ENCODE data around the gene CAPS2. TPM values are rescaled to one million over a fixed set of nuclear protein-coding genes. Genes with fewer than 3 reads are reported as not detected.

The CAPS2 gene
- total and polyA plus RNA-seq, 4 donors, result 0.91 to 3.1 (median 1.4) TPM

- DNase-seq (ENCODE audit: low spot score), result no peak
- H3K27me3 ChIP-seq (ENCODE audit: control insufficient read depth in 4 of 4, insufficient read depth in 4 of 4, low read length in 3 of 4), result no peaks in the 10 kb centered on the region
- no peaks in the 10 kb centered on the region for H3K4me1 ChIP-seq (ENCODE audit: control insufficient read depth in 4 of 4, insufficient read depth in 4 of 4, low read length in 3 of 4)
- no peak overlapping the region for H3K9ac ChIP-seq (ENCODE audit: low read depth in 1 of 2, low read length in 2 of 2)
- TF ChIP-seq MAX (IDR thresholded peaks at IDR 0.05) (no peak), HNF4G (IDR thresholded peaks at IDR 0.05) (no peak), FOXA2 (IDR thresholded peaks at IDR 0.05) (no peak), RAD21 (IDR thresholded peaks at IDR 0.05) (no peak)
- H3K27ac ChIP-seq (ENCODE audit: low read depth in 1 of 2, low read length in 2 of 2), result no peak overlapping the region
- 94% methylated on average over 1 of the region's 1 CpG for WGBS
- no peaks in the 10 kb centered on the region for H3K9me3 ChIP-seq (ENCODE audit: control insufficient read depth in 4 of 4, low read length in 3 of 4)
- no peak overlapping the region for H3K4me3 ChIP-seq (ENCODE audit: low read depth in 1 of 3, low read length in 3 of 3)
- H3K36me3 ChIP-seq (ENCODE audit: control insufficient read depth in 4 of 4, insufficient read depth in 3 of 4, low read depth in 1 of 4, low read length in 3 of 4), result no peaks in the 10 kb centered on the region
Measured at GRCh38 chr12:75378354-75378753, 48.2 kb upstream of the CAPS2 start.

GRCh38 chr12:75374971-75375370, 44.8 kb upstream of the CAPS2 start:
- Histone ChIP-seq H3K4me3 (ENCODE audit: low read depth in 1 of 3, low read length in 3 of 3) (no peak overlapping the region), H3K4me1 (ENCODE audit: control insufficient read depth in 4 of 4, insufficient read depth in 4 of 4, low read length in 3 of 4) (no peaks in the 10 kb centered on the region), H3K9ac (ENCODE audit: low read depth in 1 of 2, low read length in 2 of 2) (no peak overlapping the region), H3K27ac (ENCODE audit: low read depth in 1 of 2, low read length in 2 of 2) (no peak overlapping the region), H3K9me3 (ENCODE audit: control insufficient read depth in 4 of 4, low read length in 3 of 4) (no peaks in the 10 kb centered on the region), H3K36me3 (ENCODE audit: control insufficient read depth in 4 of 4, insufficient read depth in 3 of 4, low read depth in 1 of 4, low read length in 3 of 4) (no peaks in the 10 kb centered on the region), H3K27me3 (ENCODE audit: control insufficient read depth in 4 of 4, insufficient read depth in 4 of 4, low read length in 3 of 4) (no peaks in the 10 kb centered on the region)
- DNase-seq (ENCODE audit: low spot score), result no peak
- 93% methylated on average over 2 of the region's 2 CpGs for WGBS
- TF ChIP-seq MAX (IDR thresholded peaks at IDR 0.05) (no peak), RAD21 (IDR thresholded peaks at IDR 0.05) (no peak), EGR1 (IDR thresholded peaks at IDR 0.05; ENCODE audit: low read depth in 2 of 2) (no peak), RXRA (IDR thresholded peaks at IDR 0.05) (no peak), SP1 (IDR thresholded peaks at IDR 0.05) (no peak)
- TF ChIP-seq, protein P1, sequence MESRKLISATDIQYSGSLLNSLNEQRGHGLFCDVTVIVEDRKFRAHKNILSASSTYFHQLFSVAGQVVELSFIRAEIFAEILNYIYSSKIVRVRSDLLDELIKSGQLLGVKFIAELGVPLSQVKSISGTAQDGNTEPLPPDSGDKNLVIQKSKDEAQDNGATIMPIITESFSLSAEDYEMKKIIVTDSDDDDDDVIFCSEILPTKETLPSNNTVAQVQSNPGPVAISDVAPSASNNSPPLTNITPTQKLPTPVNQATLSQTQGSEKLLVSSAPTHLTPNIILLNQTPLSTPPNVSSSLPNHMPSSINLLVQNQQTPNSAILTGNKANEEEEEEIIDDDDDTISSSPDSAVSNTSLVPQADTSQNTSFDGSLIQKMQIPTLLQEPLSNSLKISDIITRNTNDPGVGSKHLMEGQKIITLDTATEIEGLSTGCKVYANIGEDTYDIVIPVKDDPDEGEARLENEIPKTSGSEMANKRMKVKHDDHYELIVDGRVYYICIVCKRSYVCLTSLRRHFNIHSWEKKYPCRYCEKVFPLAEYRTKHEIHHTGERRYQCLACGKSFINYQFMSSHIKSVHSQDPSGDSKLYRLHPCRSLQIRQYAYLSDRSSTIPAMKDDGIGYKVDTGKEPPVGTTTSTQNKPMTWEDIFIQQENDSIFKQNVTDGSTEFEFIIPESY (IDR thresholded peaks at IDR 0.05), result no peak

DNA sequence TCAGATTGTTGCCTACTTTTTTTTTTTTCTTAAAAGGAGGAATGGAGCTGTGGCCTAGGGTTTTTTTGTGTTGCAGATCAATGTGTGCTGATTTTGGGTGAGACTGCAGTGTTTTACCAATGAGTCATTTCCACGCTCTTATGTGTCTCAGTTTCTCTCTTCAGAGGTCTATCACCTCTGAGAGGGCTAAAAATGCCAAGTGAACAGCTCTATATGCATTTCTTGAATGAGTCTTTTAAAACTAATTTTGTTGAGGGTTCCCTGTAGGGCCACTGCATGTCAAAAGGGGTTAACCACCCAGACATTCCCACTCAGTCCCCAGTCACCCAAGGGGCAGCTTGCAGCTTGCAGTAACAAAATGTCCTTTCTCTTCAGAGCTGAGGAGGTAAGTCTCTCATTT, 36.5 kb upstream of the CAPS2 start:
- Histone ChIP-seq H3K9ac (ENCODE audit: low read depth in 1 of 2, low read length in 2 of 2) (no peak overlapping the region), H3K27me3 (ENCODE audit: control insufficient read depth in 4 of 4, insufficient read depth in 4 of 4, low read length in 3 of 4) (no peaks in the 10 kb centered on the region), H3K4me3 (ENCODE audit: low read depth in 1 of 3, low read length in 3 of 3) (no peak overlapping the region), H3K27ac (ENCODE audit: low read depth in 1 of 2, low read length in 2 of 2) (no peak overlapping the region), H3K36me3 (ENCODE audit: control insufficient read depth in 4 of 4, insufficient read depth in 3 of 4, low read depth in 1 of 4, low read length in 3 of 4) (no peaks in the 10 kb centered on the region), H3K4me1 (ENCODE audit: control insufficient read depth in 4 of 4, insufficient read depth in 4 of 4, low read length in 3 of 4) (no peaks in the 10 kb centered on the region), H3K9me3 (ENCODE audit: control insufficient read depth in 4 of 4, low read length in 3 of 4) (no peaks in the 10 kb centered on the region)
- 97% methylated on average over 1 of the region's 1 CpG for WGBS
- no peak for DNase-seq (ENCODE audit: low spot score)
- TF ChIP-seq ATF3 (IDR thresholded peaks at IDR 0.05), result no peak
- no peak for TF ChIP-seq SP1 (IDR thresholded peaks at IDR 0.05)
- TF ChIP-seq, protein P1 (IDR thresholded peaks at IDR 0.05), result no peak
- TF ChIP-seq GABPA (IDR thresholded peaks at IDR 0.05 in 1 of 2, conservative IDR thresholded peaks at IDR 0.05 in 1 of 2), result no peak
- no peak for TF ChIP-seq EGR1 (IDR thresholded peaks at IDR 0.05; ENCODE audit: low read depth in 2 of 2)
- no peak for TF ChIP-seq CTCF (IDR thresholded peaks at IDR 0.05; ENCODE audit: low read depth, low read length, missing input control)
- TF ChIP-seq, protein P2, sequence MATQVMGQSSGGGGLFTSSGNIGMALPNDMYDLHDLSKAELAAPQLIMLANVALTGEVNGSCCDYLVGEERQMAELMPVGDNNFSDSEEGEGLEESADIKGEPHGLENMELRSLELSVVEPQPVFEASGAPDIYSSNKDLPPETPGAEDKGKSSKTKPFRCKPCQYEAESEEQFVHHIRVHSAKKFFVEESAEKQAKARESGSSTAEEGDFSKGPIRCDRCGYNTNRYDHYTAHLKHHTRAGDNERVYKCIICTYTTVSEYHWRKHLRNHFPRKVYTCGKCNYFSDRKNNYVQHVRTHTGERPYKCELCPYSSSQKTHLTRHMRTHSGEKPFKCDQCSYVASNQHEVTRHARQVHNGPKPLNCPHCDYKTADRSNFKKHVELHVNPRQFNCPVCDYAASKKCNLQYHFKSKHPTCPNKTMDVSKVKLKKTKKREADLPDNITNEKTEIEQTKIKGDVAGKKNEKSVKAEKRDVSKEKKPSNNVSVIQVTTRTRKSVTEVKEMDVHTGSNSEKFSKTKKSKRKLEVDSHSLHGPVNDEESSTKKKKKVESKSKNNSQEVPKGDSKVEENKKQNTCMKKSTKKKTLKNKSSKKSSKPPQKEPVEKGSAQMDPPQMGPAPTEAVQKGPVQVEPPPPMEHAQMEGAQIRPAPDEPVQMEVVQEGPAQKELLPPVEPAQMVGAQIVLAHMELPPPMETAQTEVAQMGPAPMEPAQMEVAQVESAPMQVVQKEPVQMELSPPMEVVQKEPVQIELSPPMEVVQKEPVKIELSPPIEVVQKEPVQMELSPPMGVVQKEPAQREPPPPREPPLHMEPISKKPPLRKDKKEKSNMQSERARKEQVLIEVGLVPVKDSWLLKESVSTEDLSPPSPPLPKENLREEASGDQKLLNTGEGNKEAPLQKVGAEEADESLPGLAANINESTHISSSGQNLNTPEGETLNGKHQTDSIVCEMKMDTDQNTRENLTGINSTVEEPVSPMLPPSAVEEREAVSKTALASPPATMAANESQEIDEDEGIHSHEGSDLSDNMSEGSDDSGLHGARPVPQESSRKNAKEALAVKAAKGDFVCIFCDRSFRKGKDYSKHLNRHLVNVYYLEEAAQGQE (IDR thresholded peaks at IDR 0.05), result no peak
- TF ChIP-seq HNF4G (IDR thresholded peaks at IDR 0.05), result no peak
- no peak for TF ChIP-seq FOXA2 (IDR thresholded peaks at IDR 0.05)
- TF ChIP-seq JUND (IDR thresholded peaks at IDR 0.05), result no peak
- no peak for TF ChIP-seq YY1 (IDR thresholded peaks at IDR 0.05)
- no peak for TF ChIP-seq FOXA1 (IDR thresholded peaks at IDR 0.05)
- TF ChIP-seq MAX (IDR thresholded peaks at IDR 0.05), result no peak
- TF ChIP-seq HNF4A (conservative IDR thresholded peaks at IDR 0.05), result no peak
- TF ChIP-seq RAD21 (IDR thresholded peaks at IDR 0.05), result no peak
- TF ChIP-seq NR2F2 (IDR thresholded peaks at IDR 0.05), result no peak
- TF ChIP-seq RXRA (IDR thresholded peaks at IDR 0.05), result no peak
